GM18519 (cell line): Measurements from ENCODE around the gene ALDH1A2.

ENCODE experiments used
- ATAC-seq: cut with Tn5 transposase; IDR thresholded peaks from one replicate; pipeline ENCODE4 v1.9.1; 2021; ENCODE audit warnings: mild to moderate bottlenecking, moderate library complexity; ENCODE audit not compliant: unreplicated experiment, low FRiP score

The ALDH1A2 gene

GRCh38 chr15:58070801-58071418, 5.4 kb upstream of the ALDH1A2 start:
- ATAC-seq, result no peak

- ATAC-seq, result no peak
Observed at GRCh38 chr15:58069008-58069407, 3.5 kb upstream of the ALDH1A2 start.

GRCh38 chr15:58066042-58066867, 744 bp upstream of the ALDH1A2 start:
- ATAC-seq, result no peak

GRCh38 chr15:58064980-58065444, 499 bp downstream of the ALDH1A2 start:
- ATAC-seq, result no peak

- no peak for ATAC-seq
Observed at GRCh38 chr15:58064082-58064979, 1.2 kb downstream of the ALDH1A2 start.

- no peak for ATAC-seq
Observed at GRCh38 chr15:58063614-58064013, 1.9 kb downstream of the ALDH1A2 start.

GRCh38 chr15:58062983-58063382, 2.5 kb downstream of the ALDH1A2 start:
- no peak for ATAC-seq

GRCh38 chr15:58062175-58062574, 3.3 kb downstream of the ALDH1A2 start:
- ATAC-seq, result no peak

GRCh38 chr15:58060575-58060974, 4.9 kb downstream of the ALDH1A2 start:
- no peak for ATAC-seq

- no peak for ATAC-seq
Observed at GRCh38 chr15:58058729-58059128, 6.8 kb downstream of the ALDH1A2 start.

- ATAC-seq, result no peak
Observed at GRCh38 chr15:58058073-58058472, 7.4 kb downstream of the ALDH1A2 start.

GRCh38 chr15:58057559-58057958, 8.0 kb downstream of the ALDH1A2 start:
- ATAC-seq, result no peak

- ATAC-seq, result no peak
Observed at GRCh38 chr15:58056015-58056414, 9.5 kb downstream of the ALDH1A2 start.

- no peak for ATAC-seq
Observed at GRCh38 chr15:58053315-58054153, 12.0 kb downstream of the ALDH1A2 start.

- no peak for ATAC-seq
Observed at GRCh38 chr15:58052334-58052733, 13.2 kb downstream of the ALDH1A2 start.

- no peak for ATAC-seq
Observed at GRCh38 chr15:58049520-58050227, 15.8 kb downstream of the ALDH1A2 start.

GRCh38 chr15:58048261-58048660, 17.2 kb downstream of the ALDH1A2 start:
- ATAC-seq, result no peak

GRCh38 chr15:58047149-58047548, 18.4 kb downstream of the ALDH1A2 start:
- no peak for ATAC-seq

GRCh38 chr15:58046467-58046866, 19.0 kb downstream of the ALDH1A2 start:
- no peak for ATAC-seq
